Stimulated activated CD4-positive, alpha-beta T cell treated with anti-CD3 and anti-CD28 coated beads, Interleukin-4, amount 100 ng/mL, for 24 hours (primary cell): Measurements from ENCODE around the gene GPBAR1.
"Not testable (repeated sequence)": the region's sequence is repeated elsewhere in the genome, so short reads cannot be mapped to it uniquely, and the experiment has no call there.

ENCODE experiments used
- DNase-seq: peaks from one replicate; pipeline ENCODE4 v3.0.0-alpha.2; 2020

Gene GPBAR1

GRCh38 chr2:218311541-218312266 lies 50.9 kb downstream of the GPBAR1 start:
- not testable (repeated sequence) for DNase-seq

DNA sequence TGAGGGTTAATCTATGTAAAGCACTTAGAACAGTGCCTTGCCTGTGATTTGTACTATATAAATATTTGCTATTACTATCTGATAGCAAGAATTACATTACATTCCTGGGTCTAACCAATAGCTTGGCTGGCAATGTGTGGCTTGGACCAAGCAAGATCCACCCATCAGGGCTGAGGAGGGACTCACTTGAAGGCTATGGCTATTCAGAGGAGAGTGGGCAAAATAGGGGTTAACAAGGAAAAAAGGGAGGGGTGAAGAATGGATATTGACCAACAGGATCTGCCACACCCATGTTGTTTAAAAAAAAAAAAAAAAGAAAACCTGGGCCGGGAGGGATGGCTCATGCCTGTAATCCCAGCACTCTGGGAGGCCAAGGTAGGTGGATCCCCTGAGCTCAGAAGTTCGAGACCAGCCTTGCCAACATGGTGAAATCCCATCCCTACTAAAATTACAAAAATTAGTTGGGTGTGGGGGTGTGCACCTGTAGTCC lies 51.5 kb downstream of the GPBAR1 start:
- DNase-seq, result no peak

DNA sequence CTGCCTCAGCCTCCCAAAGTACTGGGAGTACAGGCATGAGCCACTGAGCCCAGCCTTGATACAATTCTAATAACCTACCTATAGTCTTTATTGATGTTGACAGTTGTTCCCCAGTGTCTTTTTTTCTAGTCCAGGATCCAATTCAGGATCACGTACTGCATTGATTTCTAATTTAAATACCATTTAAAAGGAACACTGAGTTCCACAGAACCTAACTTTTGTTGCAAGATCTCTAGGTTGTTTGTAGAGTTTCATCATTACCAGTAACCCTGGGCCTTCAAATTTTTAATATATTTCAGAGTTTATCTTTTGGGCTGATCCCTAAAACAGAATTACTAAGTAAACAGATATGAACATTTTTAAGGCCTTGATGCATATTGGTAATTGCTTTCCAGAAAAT lies 52.5 kb downstream of the GPBAR1 start:
- DNase-seq, result no peak
